GM23248 (cell line): Measurements from ENCODE around the gene C14orf132. TPM values are rescaled to one million over a fixed set of nuclear protein-coding genes. Genes with fewer than 3 reads are reported as not detected.

Experiments used
- DNase-seq: peaks from one replicate; pipeline ENCODE4 v3.0.0-alpha.2; 2015
- H2AFZ ChIP-seq: fragments of 200-600 bp; sonication (generic); 2 replicates; pipeline ENCODE4 v1.6.1; 2016; ENCODE audit warnings: antibody characterized with exemption
- H3F3A ChIP-seq: fragments of 200-600 bp; sonication (generic); 2 replicates; pipeline ENCODE4 v1.6.1; 2016; ENCODE audit warnings: mild to moderate bottlenecking, antibody characterized with exemption, mixed run types; ENCODE audit not compliant: insufficient read depth
- H3K27ac ChIP-seq: fragments of 200-600 bp; sonication (generic); 2 replicates; pipeline ENCODE4 v1.5.1; 2016; ENCODE audit warnings: mild to moderate bottlenecking
- H3K27me3 ChIP-seq: fragments of 200-600 bp; sonication (generic); replicated peaks from 2 replicates; pipeline ENCODE4 v1.6.1; 2016; ENCODE audit warnings: mild to moderate bottlenecking; ENCODE audit not compliant: insufficient read depth
- H3K36me3 ChIP-seq: fragments of 200-600 bp; sonication (generic); 2 replicates; pipeline ENCODE4 v1.6.1; 2016; ENCODE audit warnings: low read depth, mild to moderate bottlenecking
- H3K4me1 ChIP-seq: fragments of 200-600 bp; sonication (generic); 2 replicates; pipeline ENCODE4 v1.6.1; 2016; ENCODE audit warnings: mild to moderate bottlenecking; ENCODE audit not compliant: insufficient read depth
- H3K4me2 ChIP-seq: fragments of 200-600 bp; sonication (generic); one replicate; pipeline ENCODE4 v1.6.1; 2016; ENCODE audit warnings: mild to moderate bottlenecking; ENCODE audit not compliant: unreplicated experiment
- H3K4me3 ChIP-seq: fragments of 200-600 bp; sonication (generic); 2 replicates; pipeline ENCODE4 v1.5.1; 2016; ENCODE audit warnings: mild to moderate bottlenecking
- H3K79me2 ChIP-seq: fragments of 200-600 bp; sonication (generic); 2 replicates; pipeline ENCODE4 v1.6.1; 2016; ENCODE audit warnings: mild to moderate bottlenecking; ENCODE audit not compliant: insufficient read depth
- H3K9ac ChIP-seq: fragments of 200-600 bp; sonication (generic); 2 replicates; pipeline ENCODE4 v1.6.1; 2016; ENCODE audit warnings: mild to moderate bottlenecking
- H3K9me2 ChIP-seq: fragments of 200-600 bp; sonication (generic); 2 replicates; pipeline ENCODE4 v1.6.1; 2016; ENCODE audit warnings: mixed run types, mild to moderate bottlenecking, moderate library complexity; ENCODE audit not compliant: insufficient read depth
- H3K9me3 ChIP-seq: fragments of 200-600 bp; sonication (generic); one replicate; pipeline ENCODE4 v1.6.1; 2017; ENCODE audit warnings: low read depth
- H4K20me1 ChIP-seq: fragments of 200-600 bp; sonication (generic); 2 replicates; pipeline ENCODE4 v1.6.0; 2016; ENCODE audit not compliant: insufficient read depth
- EZH2 ChIP-seq: fragments of 200-600 bp; sonication (generic); IDR thresholded peaks from 2 replicates; pipeline ENCODE4 v1.6.1; 2018; ENCODE audit warnings: antibody characterized with exemption, mild to moderate bottlenecking; ENCODE audit not compliant: insufficient read depth, poor library complexity, severe bottlenecking
- EZH2phosphoT487 ChIP-seq: fragments of 200-600 bp; sonication (generic); IDR thresholded peaks from 2 replicates; pipeline ENCODE4 v1.6.1; 2018; ENCODE audit warnings: antibody characterized with exemption, moderate library complexity, mild to moderate bottlenecking, low read depth; ENCODE audit not compliant: insufficient read depth
- WGBS, 2 experiments: methylation state at CpG; one replicate each; pipeline ENCODE4 v1.1.6; 2015 to 2017; ENCODE audit warnings: low lambda C conversion rate in 2 of 2, low coverage in 1 of 2; ENCODE audit errors: missing lambda C conversion rate in 2 of 2; 5-methylcytosine and 5-hydroxymethylcytosine counted together
- in situ Hi-C: fragments of 300-500 bp; cut with MboI; formaldehyde crosslinking; loops from 2 replicates; pipeline ENCODE4 v1.15.0; 2020
- polyA plus RNA-seq: library from polyadenylated mRNA; unstranded; fragments of >200 nt; fragmentation: Nextera tagmentation; extraction: Ambion mirVana; gene quantifications from 2 replicates; pipeline ENCODE4 v1.2.1, GENCODE V29; 2016
- total RNA-seq: library from RNA; depleted of rRNA; stranded (reverse); fragments of >200 nt; shearing (Covaris generic); gene quantifications from 2 replicates; pipeline ENCODE4 v1.2.3, GENCODE V29; 2014

The C14orf132 gene
- total and polyA plus RNA-seq, 2 experiments from 2014 or later: 18.6 to 26.2 TPM

DNA sequence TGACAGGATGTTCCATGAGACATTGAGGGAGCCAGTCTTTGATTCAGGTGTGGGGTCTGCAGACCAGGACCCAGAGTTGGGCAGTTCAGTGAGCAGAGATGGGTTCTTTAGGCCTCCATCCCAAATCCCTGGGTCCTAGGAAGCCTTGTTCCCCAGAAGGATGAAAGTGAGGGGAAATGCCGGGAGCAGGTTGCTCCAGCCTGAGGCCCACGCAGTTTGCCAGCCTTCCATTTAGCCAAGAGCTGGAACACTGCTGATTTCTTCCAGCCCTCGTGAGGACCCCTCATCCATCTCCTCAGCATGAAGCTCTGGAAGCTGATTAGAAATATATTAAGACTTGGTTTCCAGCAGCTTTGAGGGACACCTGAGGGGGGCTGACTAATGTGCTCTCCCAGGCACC lies 12.1 kb downstream of the C14orf132 start:
- H3K4me3 ChIP-seq: no peak overlapping the region
- peaks cover 24% of the 10 kb centered on the region for H3K4me1 ChIP-seq
- no peak for DNase-seq
- no peak overlapping the region for H3K4me2 ChIP-seq
- no peak overlapping the region for H3K27ac ChIP-seq
- no peaks in the 10 kb centered on the region for H3K27me3 ChIP-seq
- TF ChIP-seq EZH2phosphoT487: no peak
- TF ChIP-seq EZH2: no peak
- WGBS, 2 experiments: 74 to 83% methylated on average over 3 of the region's 3 CpGs
- no peak overlapping the region for H2AFZ ChIP-seq
- H3K36me3 ChIP-seq: no peaks in the 10 kb centered on the region
- in situ Hi-C loops: no loop called here
- no peaks in the 10 kb centered on the region for H4K20me1 ChIP-seq
- H3F3A ChIP-seq: peaks cover 28% of the 10 kb centered on the region
- H3K79me2 ChIP-seq: peaks cover 83% of the 10 kb centered on the region
- H3K9ac ChIP-seq: no peak overlapping the region
- no peaks in the 10 kb centered on the region for H3K9me3 ChIP-seq
- H3K9me2 ChIP-seq: no peaks in the 10 kb centered on the region

DNA sequence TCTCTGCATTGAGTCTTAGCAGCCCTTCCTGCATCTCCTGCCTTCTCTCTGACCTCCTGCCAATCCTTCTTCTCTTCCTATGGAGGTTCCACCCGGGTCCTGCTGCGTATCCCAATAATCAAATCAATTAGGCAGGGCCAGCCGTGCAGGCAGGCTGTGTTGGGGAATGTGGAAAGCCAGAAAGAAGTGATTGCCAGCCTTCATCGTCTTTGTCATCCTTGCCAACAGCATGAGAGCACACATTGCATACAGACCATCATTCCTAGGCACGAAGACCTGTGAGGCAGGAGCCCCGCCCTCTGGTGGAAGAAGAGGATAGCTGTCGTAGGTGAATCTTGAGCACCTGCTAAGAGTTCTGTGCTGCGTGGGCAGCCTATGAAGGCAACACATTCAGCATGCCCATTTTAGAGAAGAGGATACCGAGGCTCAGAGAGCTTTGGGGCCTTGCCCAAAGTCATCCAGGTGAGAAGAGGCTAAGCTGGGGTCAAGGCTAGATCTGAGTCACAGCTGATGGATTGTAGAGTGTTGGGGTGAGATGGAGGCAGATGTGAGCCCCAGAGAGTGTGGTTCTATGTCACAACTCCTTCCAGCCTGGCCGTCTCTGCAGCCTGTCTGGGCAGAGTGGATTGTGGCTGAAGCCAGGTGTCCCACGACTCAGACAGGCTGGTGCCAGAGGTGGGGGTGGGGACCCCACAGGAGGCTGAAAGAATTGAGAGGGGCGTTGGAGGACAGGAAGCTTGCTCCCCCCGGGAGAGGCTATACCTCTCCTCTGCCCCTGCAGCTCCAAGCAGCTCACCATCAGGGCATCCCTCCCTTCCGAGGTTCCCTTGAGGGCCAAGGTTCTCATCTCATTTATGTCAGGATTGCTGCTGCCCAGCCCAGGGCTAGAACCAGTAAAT lies 12.7 kb downstream of the C14orf132 start:
- Histone ChIP-seq H3K4me3 (no peak overlapping the region), H3F3A (peaks cover 21% of the 10 kb centered on the region), H3K9me3 (no peaks in the 10 kb centered on the region), H3K27me3 (no peaks in the 10 kb centered on the region), H3K79me2 (peaks cover 83% of the 10 kb centered on the region), H2AFZ (no peak overlapping the region), H3K4me1 (peaks cover 22% of the 10 kb centered on the region), H3K36me3 (no peaks in the 10 kb centered on the region), H3K9ac (no peak overlapping the region), H3K4me2 (no peak overlapping the region), H3K9me2 (no peaks in the 10 kb centered on the region), H3K27ac (no peak overlapping the region), H4K20me1 (no peaks in the 10 kb centered on the region)
- DNase-seq: no peak
- 66 to 69% methylated on average over 14 of the region's 14 CpGs for WGBS, 2 experiments
- in situ Hi-C loops: no loop called here
- TF ChIP-seq EZH2phosphoT487 (no peak), EZH2 (no peak)

GRCh38 chr14:96052541-96053247 lies 13.5 kb downstream of the C14orf132 start:
- peak; percentile 50 for DNase-seq
- H3K4me3 ChIP-seq: no peak overlapping the region
- no peaks in the 10 kb centered on the region for H3K9me2 ChIP-seq
- no peaks in the 10 kb centered on the region for H4K20me1 ChIP-seq
- no peak overlapping the region for H3K4me2 ChIP-seq
- H3K27me3 ChIP-seq: no peaks in the 10 kb centered on the region
- WGBS, 2 experiments: 73 to 85% methylated on average over 9 to 10 of the region's 10 CpGs
- H3K9me3 ChIP-seq: no peaks in the 10 kb centered on the region
- peak overlapping the region; percentile 81; the same call in 1 of the 2 replicates for H3K27ac ChIP-seq
- H3K36me3 ChIP-seq: no peaks in the 10 kb centered on the region
- peaks cover 14% of the 10 kb centered on the region for H3F3A ChIP-seq
- peaks cover 80% of the 10 kb centered on the region for H3K79me2 ChIP-seq
- TF ChIP-seq EZH2 (no peak), EZH2phosphoT487 (no peak)
- in situ Hi-C loops: no loop called here
- peaks cover 18% of the 10 kb centered on the region for H3K4me1 ChIP-seq
- no peak overlapping the region for H2AFZ ChIP-seq
- H3K9ac ChIP-seq: peak overlapping the region; percentile 75; the same call in 1 of the 2 replicates

- Histone ChIP-seq H3K4me2 (no peak overlapping the region), H4K20me1 (no peaks in the 10 kb centered on the region), H3K36me3 (no peaks in the 10 kb centered on the region), H3F3A (peaks cover 14% of the 10 kb centered on the region), H3K9me2 (no peaks in the 10 kb centered on the region), H3K9ac (peak overlapping the region; percentile 75), H3K79me2 (peaks cover 76% of the 10 kb centered on the region), H3K27ac (peak overlapping the region; percentile 81), H3K27me3 (no peaks in the 10 kb centered on the region), H3K4me3 (no peak overlapping the region), H3K4me1 (peaks cover 18% of the 10 kb centered on the region), H2AFZ (no peak overlapping the region), H3K9me3 (no peaks in the 10 kb centered on the region)
- no peak for DNase-seq
- WGBS, 2 experiments: 87 to 88% methylated on average over 5 of the region's 5 CpGs
- TF ChIP-seq EZH2phosphoT487: no peak
- no peak for TF ChIP-seq EZH2
- in situ Hi-C loops: no loop called here
These were observed 14.1 kb downstream of the C14orf132 start for GRCh38 chr14:96053248-96053599.
